ENCODE measurements around the gene CTAGE1. TPM values are rescaled to one million over a fixed set of nuclear protein-coding genes. Genes with fewer than 3 reads are reported as not detected.

CTAGE1 gene
- total and polyA plus RNA-seq, 4 donors: 0.06 TPM; not detected in 3

GRCh38 chr18:22427822-22428549, 10.3 kb upstream of the CTAGE1 start:
- peaks cover 0 to 16% (median 3%) of the 10 kb centered on the region in 5 donors for H3K4me1 ChIP-seq (ENCODE audit: control insufficient read depth in 5 of 5, insufficient read depth in 5 of 5, low read length in 5 of 5)
- H3K9me3 ChIP-seq (ENCODE audit: control insufficient read depth in 4 of 4, insufficient read depth in 3 of 4, low read length in 3 of 4): no peaks in the 10 kb centered on the region
- ATAC-seq (ENCODE audit: insufficient read depth, low FRiP score): no peak
- H3K36me3 ChIP-seq (ENCODE audit: control insufficient read depth in 4 of 4, insufficient read depth in 4 of 4, low read length in 4 of 4): no peaks in the 10 kb centered on the region
- DNase-seq: no peak
- 86 to 89% methylated on average over 7 of the region's 7 CpGs for WGBS, 2 donors
- no peak overlapping the region for H3K4me3 ChIP-seq
- TF ChIP-seq CTCF (IDR thresholded peaks at IDR 0.05; ENCODE audit: control extremely low read depth, extremely low read depth): no peak
- H3K27ac ChIP-seq (ENCODE audit: low read depth in 1 of 2, low read length in 1 of 2): no peak overlapping the region
- H3K27me3 ChIP-seq (ENCODE audit: control insufficient read depth in 3 of 3, insufficient read depth in 3 of 3, low read length in 2 of 3): no peaks in the 10 kb centered on the region
- H3K9ac ChIP-seq (ENCODE audit: insufficient read depth in 1 of 2, low read length in 2 of 2): no peak overlapping the region

GRCh38 chr18:22424565-22424963, 6.8 kb upstream of the CTAGE1 start:
- Histone ChIP-seq H3K4me3 (no peak overlapping the region), H3K36me3 (ENCODE audit: control insufficient read depth in 4 of 4, insufficient read depth in 4 of 4, low read length in 4 of 4) (no peaks in the 10 kb centered on the region), H3K27me3 (ENCODE audit: control insufficient read depth in 3 of 3, insufficient read depth in 3 of 3, low read length in 2 of 3) (no peaks in the 10 kb centered on the region), H3K9ac (ENCODE audit: insufficient read depth in 1 of 2, low read length in 2 of 2) (no peak overlapping the region), H3K9me3 (ENCODE audit: control insufficient read depth in 4 of 4, insufficient read depth in 3 of 4, low read length in 3 of 4) (no peaks in the 10 kb centered on the region), H3K27ac (ENCODE audit: low read depth in 1 of 2, low read length in 1 of 2) (no peak overlapping the region), H3K4me1 (ENCODE audit: control insufficient read depth in 5 of 5, insufficient read depth in 5 of 5, low read length in 5 of 5) (peaks cover 0 to 17% (median 3%) of the 10 kb centered on the region in 5 donors)
- no peak for TF ChIP-seq CTCF (IDR thresholded peaks at IDR 0.05; ENCODE audit: control extremely low read depth, extremely low read depth)
- DNase-seq (no peak), ATAC-seq (ENCODE audit: insufficient read depth, low FRiP score) (no peak)
- 89 to 90% methylated on average over 5 of the region's 5 CpGs for WGBS, 2 donors

- no peaks in the 10 kb centered on the region for H3K27me3 ChIP-seq (ENCODE audit: control insufficient read depth in 3 of 3, insufficient read depth in 3 of 3, low read length in 2 of 3)
- no peak for ATAC-seq (ENCODE audit: insufficient read depth, low FRiP score)
- no peak overlapping the region for H3K9ac ChIP-seq (ENCODE audit: insufficient read depth in 1 of 2, low read length in 2 of 2)
- no peak overlapping the region for H3K27ac ChIP-seq (ENCODE audit: low read depth in 1 of 2, low read length in 1 of 2)
- H3K9me3 ChIP-seq (ENCODE audit: control insufficient read depth in 4 of 4, insufficient read depth in 3 of 4, low read length in 3 of 4): no peaks in the 10 kb centered on the region
- H3K4me1 ChIP-seq (ENCODE audit: control insufficient read depth in 5 of 5, insufficient read depth in 5 of 5, low read length in 5 of 5): peaks cover 0 to 17% (median 3%) of the 10 kb centered on the region in 5 donors
- no peak for TF ChIP-seq CTCF (IDR thresholded peaks at IDR 0.05; ENCODE audit: control extremely low read depth, extremely low read depth)
- no peak overlapping the region for H3K4me3 ChIP-seq
- WGBS, 2 donors: 92 to 94% methylated on average over 9 of the region's 9 CpGs
- H3K36me3 ChIP-seq (ENCODE audit: control insufficient read depth in 4 of 4, insufficient read depth in 4 of 4, low read length in 4 of 4): no peaks in the 10 kb centered on the region
- no peak for DNase-seq
Measured at GRCh38 chr18:22423878-22424564, 6.3 kb upstream of the CTAGE1 start.

Data from lung (tissue), 12 donors.